Activated gamma-delta T cell treated with Interleukin-2 at 50 U/mL for 16 hours (primary cell): Measurements from ENCODE around the gene TLCD2.
A peak's percentile ranks its signal among the peaks of the same experiment; 100 is the strongest.
"Not testable (repeated sequence)": the region's sequence is repeated elsewhere in the genome, so short reads cannot be mapped to it uniquely, and the experiment has no call there.

ENCODE experiments used
- DNase-seq: peaks from one replicate; pipeline ENCODE4 v3.0.0-alpha.2; 2020

Gene TLCD2

DNA sequence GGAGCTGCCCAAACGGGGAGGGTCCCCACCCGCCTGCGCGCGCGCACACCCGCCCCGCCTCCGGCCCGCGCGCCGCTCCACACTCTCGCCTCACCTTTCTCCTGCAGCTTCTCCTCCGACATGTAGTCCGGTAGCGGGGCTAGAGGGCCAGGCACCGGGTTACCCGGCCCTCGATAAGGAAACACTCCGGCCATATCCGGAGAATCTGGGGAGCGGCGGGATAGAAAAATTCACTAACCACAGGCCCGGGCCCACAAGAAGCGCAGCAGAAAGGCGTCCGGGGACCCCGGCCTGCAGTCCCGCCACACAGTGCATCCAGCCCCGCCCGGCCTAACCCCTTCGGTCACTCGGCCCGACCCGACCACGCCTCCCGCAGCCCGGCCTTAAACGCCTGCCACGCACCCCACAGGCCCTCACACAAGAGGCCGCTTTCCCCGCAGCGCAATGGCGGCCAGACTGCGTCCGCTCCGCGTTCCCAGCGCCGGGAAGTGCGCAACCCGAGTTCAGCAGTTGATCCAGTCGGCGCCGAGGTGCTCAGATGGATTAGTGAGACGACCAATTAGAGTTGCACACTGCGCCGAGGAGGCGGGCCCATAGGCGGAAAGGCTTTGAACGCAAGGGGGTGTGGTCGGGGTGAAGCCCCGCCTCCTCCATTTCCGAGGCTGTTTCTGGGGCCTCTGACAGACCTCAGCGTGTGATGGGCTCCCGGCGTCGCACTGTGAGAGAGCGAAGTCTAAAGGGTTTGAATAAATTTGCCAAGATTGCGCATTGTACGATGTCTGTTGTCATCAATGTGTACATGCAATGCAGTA is 25.6 kb downstream of the TLCD2 start, which contains the start of gene PRPF8:
TSS of gene PRPF8 (minus strand) at position 490 of the 812 bp plus-strand sequence. CDS start at position 194, 296 bp downstream.
- peak; percentile 99 for DNase-seq

DNA sequence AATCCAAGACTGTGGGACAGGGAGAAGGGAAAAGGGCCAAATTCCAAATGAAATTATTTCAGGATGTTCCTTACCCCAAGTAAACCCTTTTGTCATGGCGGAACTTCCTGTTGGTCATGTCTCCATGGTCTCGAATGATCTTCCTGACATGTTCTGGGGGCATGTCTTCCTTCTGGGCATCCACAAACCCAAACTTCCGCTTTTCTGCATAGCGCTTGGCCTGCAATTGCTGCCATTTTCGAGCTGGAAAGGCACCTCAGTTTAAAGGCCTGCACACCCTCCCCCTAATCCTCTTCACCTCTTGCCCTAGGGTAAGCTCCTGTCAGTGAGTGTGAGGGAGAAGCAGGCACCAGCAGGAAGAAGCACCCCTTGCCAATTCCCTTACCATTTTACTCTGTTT is 26.7 kb downstream of the TLCD2 start:
- no peak for DNase-seq

DNA sequence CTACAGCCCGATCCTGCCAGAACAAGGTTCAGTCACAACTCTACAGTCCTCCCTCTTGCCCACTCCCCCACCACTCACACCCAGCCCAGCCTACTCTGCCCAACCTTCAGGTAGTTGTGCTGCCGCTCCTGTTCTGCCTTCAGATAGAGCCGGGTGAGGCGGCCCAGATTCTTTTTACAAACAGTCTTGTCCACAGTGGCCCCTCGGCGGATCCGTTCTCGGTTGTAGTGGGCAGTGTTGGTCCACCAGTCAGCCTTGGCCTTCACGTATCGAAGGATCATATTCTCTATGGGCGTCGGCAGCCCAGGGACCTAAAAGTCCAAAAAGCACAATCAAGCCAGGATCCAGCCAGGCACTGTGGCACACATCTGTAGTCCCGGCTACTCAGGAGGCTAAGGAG is 33.8 kb downstream of the TLCD2 start:
- no peak for DNase-seq

DNA sequence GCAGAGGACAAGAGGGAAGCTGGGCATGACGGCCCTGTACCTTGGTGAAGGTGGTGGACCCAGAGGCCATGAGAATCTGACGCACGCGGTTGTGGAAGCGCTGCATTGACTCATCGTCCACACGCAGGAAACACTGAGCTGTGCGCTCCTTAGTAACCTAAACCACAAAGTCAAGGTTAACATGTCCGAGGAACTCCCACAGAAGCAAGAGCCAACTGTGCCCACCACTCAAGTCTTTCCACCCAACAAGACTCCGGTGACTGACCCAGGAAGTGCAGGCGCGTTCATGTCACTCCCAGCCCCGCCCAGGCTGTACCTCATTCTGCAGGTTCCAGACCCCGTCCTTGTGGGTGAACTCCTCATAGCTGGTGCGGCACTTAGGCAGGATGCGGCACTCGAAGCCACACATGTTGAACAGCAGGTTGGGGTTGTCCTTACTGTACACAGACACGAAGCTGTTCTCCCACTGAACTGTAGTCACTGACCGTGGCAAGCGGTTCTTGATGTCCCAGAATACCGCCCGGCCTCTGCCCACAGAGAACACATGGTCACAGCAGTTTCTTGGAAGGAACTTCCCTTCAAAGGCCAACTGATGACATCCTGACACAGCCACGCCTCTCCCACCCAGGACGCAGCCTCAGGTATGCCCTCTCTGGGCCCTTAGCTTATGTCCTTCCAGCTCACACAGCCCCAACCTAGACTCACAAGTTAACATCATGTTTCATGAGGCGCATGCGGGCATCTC is 37.0 kb downstream of the TLCD2 start:
- no peak for DNase-seq

DNA sequence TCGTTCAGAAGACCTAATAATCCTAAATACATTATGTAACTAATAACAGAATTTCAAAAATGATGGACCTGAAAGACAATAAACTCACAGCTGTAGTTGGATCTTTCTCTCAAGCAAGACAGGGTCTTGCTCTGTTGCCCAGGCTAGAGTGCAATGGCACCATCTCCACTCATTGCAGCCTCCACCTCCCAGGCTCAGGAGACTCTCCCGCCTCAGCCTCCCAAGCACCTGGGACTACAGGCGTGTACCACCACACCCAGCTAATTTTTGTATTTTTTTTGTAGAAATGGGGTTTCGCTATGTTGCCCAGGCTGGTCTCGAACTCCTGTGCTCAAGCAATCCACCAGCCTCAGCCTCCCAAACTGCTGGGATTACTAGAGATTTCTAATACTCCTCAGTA is 46.2 kb downstream of the TLCD2 start:
- not testable (repeated sequence) for DNase-seq

GRCh38 chr17:1661045-1661444 is 49.1 kb downstream of the TLCD2 start:
- no peak for DNase-seq

GRCh38 chr17:1658100-1658499 is 52.1 kb downstream of the TLCD2 start:
- no peak for DNase-seq

DNA sequence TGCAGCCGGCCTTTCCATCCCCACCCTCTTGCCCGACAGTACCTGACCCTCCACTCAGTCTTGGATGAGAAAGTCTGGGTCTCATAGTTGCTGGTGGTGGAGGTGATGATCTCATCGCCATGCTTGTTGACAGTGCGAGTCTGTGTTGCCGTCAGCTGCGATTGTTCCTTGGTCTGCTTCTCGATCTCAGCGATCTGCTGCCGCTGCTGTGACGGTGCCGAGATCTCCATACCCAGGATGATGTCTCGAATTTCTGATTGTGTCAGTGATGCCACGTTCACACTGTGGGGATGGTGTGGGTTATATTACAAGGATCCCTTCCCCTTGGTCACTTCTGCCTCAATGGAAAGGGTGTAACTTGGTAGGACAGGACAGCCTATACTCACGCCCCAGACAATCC is 56.4 kb downstream of the TLCD2 start:
- no peak for DNase-seq

DNA sequence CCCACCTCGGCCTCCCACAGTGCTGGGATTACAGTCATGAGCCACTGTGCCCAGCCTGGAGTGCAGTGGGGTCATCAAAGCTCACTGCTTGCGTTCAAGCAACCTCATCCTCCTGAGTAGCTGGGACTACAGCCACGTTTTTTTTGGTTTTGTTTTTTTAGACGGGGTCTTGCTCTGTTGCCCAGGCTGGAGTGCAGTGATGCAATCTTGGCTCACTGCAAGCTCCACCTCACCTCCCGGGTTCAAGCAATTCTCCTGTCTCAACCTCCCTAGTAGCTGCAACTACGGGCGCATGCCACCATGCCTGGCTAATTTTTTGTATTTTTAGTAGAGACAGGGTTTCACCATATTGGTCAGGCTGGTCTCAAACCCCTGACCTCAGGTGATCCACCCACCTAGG is 57.4 kb downstream of the TLCD2 start:
- not testable (repeated sequence) for DNase-seq
